ENCODE results near the gene PGM5.

PGM5 gene

DNA sequence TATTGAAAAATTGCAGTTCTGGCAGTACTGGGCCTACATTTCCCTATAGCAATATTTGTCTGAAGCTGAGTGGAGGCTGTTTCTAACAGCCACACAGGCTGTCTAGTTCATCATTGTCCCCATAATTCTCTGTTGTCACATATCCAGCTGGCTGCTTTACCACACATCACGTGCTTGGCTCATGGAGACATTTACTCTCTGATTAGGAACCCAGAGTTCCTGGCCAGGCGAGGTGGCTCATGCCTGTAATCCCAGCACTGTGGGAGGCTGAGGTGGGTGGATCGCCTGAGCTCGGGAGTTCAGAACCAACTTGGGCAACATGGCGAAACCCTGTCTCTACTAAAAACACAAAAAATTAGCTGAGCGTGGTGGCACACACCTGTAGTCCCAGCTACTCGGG is 81.4 kb downstream of the PGM5 start:
- no peak for DNase-seq (ENCODE audit: low read depth)

GRCh38 chr9:68443624-68444023 is 87.2 kb downstream of the PGM5 start:
- DNase-seq (ENCODE audit: low read depth), result no peak

GRCh38 chr9:68446836-68447235 is 90.4 kb downstream of the PGM5 start:
- no peak for DNase-seq (ENCODE audit: low read depth)

DNA sequence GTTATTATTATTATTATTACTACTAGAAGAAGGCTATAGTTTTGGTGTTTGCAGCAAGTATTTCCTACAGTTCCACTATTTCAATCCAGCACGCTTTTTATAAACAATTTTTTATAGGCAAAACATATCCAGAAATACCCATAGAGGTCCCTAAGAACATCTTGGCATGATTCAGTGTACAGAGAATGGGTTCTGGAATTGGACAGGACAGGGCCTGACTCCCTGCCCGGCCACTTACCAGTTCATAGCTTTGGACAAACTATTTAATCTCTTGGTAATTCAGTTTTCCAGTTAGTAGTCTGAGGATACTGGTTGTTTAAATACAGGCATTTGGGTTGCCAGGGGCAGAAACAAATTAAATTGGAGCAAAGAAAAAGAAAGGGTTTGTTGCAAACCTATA is 91.2 kb downstream of the PGM5 start:
- no peak for DNase-seq (ENCODE audit: low read depth)

GRCh38 chr9:68454579-68455334 is 98.3 kb downstream of the PGM5 start:
- no peak for DNase-seq (ENCODE audit: low read depth)

GRCh38 chr9:68455451-68455850 is 99.0 kb downstream of the PGM5 start:
- no peak for DNase-seq (ENCODE audit: low read depth)

DNA sequence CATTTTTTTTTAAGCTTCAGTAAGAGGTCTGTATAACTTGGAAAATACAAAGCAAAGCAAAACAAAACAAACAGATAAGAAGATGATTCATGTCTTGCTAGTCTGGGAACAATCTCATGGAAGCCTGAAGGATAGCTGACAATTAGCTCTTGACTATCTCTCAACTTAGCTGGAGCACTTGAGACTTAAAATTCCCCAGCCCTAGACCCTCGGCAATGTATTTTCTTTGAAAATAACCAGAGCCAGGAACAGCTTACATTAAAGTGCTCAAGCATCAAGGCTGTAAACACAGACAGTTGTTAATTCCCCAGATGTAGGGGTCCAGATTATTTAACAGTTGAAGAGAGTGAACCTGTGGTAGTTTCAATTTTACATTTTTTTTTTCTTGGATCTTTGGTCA is 101.4 kb downstream of the PGM5 start:
- no peak for DNase-seq (ENCODE audit: low read depth)

DNA sequence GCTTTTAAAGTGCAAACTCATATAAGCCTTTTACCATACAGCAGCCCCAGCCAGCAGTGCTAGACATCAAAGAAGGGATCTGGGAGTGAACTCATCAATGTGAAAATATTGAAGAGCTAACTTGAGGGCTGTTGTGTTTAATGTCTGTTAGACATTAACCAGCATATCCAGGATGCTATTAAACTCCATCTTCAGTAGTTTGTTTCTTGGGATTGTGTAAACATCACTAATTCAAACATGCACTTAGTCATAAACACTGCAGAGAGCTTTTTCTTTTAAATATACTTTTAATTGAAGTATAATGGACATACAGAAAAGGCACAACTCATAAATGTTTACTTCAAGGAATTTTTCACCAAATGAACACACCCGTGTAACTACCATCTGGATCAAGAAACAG is 102.5 kb downstream of the PGM5 start:
- no peak for DNase-seq (ENCODE audit: low read depth)

DNA sequence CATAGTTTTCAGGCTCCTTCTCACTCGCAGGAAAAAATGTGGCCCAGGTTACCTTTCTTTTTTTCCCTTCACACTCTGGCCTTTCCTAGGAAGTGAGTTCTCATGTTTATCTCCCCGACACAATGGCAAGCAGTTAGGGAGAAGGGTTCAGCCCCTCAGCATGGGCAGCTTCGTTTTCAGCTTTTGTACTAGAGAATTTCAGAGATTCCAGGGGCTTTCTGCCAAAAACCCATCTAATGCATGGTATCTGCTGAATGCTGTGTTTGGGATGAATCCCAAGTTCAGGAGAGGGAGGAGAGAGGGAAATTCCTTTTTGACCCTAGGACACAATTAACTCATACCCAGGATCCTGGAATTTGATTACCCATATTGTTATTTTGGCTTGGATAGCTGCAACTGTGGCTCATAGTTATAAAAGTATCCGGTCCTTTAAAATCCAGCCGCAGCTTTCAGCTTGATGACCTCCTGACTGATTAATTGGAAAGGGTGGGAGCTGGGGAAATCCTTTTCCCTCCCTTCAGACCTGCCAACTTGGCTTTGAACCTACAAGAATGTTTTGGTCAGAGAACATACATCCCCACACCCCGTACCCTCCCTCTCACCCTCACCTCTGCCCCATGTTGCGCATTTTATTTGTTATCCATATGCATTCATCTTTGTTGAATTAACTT is 105.8 kb downstream of the PGM5 start:
- no peak for DNase-seq (ENCODE audit: low read depth)

- no peak for DNase-seq (ENCODE audit: low read depth)
Observed at GRCh38 chr9:68470067-68470466, 113.7 kb downstream of the PGM5 start.

GRCh38 chr9:68470634-68471033 is 114.2 kb downstream of the PGM5 start:
- DNase-seq (ENCODE audit: low read depth), result no peak

- DNase-seq (ENCODE audit: low read depth), result no peak
Observed at GRCh38 chr9:68472119-68472518, 115.7 kb downstream of the PGM5 start.

GRCh38 chr9:68473790-68474189 is 117.4 kb downstream of the PGM5 start:
- DNase-seq (ENCODE audit: low read depth), result no peak

- no peak for DNase-seq (ENCODE audit: low read depth)
Observed at GRCh38 chr9:68476422-68476821, 120.0 kb downstream of the PGM5 start.

- DNase-seq (ENCODE audit: low read depth), result no peak
Observed at GRCh38 chr9:68476847-68477246, 120.4 kb downstream of the PGM5 start.

DNA sequence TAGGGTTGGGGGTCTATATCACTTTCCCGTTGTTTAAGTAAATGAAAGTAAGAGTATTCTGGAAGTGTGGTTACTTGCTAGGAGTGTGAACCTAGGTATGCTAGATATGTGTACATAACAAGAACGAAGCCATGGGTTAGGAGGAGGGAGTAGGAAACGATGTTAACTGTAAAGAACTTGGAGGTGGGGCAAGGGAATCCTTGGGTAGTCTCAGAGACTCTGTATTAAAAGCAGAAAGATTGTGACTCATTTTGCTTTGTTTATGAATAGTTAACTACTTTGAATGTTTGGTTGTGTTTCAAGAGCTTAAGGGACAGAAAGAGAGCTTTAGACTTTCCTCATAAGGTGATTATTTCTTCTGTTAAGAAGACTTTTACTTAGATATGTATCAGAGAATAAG is 124.4 kb downstream of the PGM5 start:
- DNase-seq (ENCODE audit: low read depth), result no peak

DNA sequence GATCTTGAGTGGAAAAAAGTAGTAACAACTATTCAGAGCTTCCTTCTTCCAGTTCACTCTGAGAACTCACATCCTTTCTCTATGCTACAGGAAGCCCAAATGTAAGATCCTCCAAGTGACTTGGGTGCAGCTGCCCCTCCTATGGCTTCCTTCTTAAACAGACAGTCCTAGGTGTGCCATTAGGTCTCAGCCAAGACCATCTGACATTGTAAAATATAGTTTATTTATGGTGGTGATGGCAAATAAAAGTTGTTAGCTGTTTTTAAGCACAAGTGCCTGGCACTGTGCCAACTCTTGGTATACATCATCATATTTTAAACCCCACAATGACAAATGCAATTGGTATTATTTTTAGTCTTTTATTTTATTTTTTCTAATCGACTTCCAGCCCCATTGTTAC is 126.1 kb downstream of the PGM5 start:
- no peak for DNase-seq (ENCODE audit: low read depth)

GRCh38 chr9:68488126-68488525 is 131.7 kb downstream of the PGM5 start:
- no peak for DNase-seq (ENCODE audit: low read depth)

DNA sequence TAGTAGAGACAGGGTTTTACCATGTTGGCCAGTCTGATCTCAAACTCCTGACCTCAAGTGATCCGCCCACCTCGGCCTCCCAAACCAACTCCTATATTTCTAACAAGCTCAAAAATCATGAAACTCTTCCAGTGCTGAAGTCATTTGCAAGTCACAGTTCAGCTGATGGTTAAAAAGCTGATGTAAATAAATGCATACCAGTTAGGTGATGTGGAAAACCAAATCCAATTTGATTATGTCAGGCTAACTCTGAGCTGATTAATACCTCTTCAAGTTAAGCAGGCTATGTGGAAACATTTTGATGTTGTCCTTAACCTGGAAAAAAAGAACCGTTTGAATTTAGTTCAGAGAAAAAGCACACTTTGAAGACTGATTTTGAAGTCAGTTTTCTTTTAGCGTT is 133.2 kb downstream of the PGM5 start:
- no peak for DNase-seq (ENCODE audit: low read depth)

GRCh38 chr9:68492806-68493205 is 136.4 kb downstream of the PGM5 start:
- DNase-seq (ENCODE audit: low read depth), result no peak

DNA sequence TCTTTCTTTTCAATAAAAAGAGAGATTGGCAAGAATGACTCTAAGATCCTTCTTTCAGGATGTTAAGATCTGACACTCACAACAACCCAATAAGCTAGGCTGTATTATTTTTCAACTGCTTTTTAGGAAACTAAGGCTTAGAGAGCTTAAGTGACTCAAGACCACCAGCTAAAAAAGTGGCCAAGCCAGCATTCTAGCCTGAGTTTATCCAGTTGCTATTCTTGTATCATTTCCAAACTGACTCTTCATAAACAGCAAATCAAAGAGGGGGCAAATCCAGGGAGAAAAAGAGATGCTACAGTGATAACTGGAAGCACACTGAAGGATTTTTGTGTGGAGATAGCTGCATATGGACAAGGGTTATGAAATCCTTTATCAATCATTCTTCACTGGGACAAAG is 137.1 kb downstream of the PGM5 start:
- no peak for DNase-seq (ENCODE audit: low read depth)

GRCh38 chr9:68493958-68494577 is 137.7 kb downstream of the PGM5 start:
- no peak for DNase-seq (ENCODE audit: low read depth)

DNA sequence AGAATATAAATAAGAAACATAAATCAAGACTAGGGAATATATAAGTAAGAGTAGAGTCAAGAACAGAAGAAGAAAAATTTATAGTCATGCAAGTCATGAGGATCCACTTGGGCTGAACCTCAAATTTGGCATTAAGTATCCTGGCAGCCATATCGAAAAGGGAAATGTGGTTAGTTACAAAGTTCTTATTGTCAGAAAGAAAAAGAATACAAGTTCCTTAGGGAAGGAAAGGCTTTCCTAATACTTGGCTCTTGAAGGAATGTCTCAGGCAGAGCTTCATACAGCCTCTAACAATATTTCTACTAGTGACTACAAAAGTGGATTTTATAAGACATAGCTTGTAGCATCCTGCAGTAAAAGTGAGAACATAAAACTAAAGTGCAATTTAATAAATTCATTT is 138.8 kb downstream of the PGM5 start:
- no peak for DNase-seq (ENCODE audit: low read depth)

- no peak for DNase-seq (ENCODE audit: low read depth)
Observed at GRCh38 chr9:68496356-68496755, 139.9 kb downstream of the PGM5 start.
